GM12872 (cell line): ENCODE data around the gene DUOX1.

Experiments used
- TF ChIP-seq, protein P1 (sequence below): IDR thresholded peaks from 3 replicates; pipeline ENCODE4 v1.5.1; 2011; ENCODE audit warnings: low read depth, mild to moderate bottlenecking, low read length, moderate library complexity; ENCODE audit not compliant: insufficient read depth

DUOX1 gene

DNA sequence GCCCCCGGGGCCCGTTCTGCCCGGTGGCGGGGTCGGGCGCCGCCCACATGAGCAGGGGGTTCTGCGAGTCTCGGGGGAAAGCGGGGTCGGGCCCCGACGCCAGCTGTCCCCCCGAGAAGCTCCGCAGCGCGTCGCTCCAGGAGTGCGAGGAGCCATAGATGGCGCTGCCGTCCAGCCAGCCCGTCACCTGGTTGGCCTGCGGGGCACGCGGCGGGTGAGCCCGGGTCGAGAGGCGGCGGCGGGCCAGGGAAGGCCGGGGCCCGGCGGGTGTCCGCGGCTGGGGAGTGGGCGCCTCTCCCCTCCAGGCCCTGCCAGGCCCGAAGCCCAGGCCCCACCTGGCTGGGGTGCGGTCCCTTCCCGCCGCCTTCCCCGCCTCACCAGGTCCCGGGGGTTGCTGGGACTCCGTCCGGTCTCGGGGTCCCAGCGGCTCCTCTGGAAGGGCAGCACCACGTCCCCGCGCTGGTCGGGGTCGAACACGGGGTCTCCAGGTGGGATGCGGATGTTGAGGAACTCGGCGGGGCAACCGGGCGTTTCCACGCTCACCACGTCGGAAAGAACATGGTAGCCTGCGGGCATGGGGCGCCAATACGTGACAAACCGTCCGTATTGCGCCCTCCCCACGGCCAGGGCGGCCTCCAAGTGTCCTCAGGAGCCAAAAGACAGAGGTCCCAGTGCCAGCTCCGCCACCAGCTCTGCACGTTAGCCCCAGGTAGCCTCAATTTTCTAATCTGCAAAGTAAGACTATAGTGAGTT, 18.2 kb upstream of the DUOX1 start:
- TF ChIP-seq, protein P1, sequence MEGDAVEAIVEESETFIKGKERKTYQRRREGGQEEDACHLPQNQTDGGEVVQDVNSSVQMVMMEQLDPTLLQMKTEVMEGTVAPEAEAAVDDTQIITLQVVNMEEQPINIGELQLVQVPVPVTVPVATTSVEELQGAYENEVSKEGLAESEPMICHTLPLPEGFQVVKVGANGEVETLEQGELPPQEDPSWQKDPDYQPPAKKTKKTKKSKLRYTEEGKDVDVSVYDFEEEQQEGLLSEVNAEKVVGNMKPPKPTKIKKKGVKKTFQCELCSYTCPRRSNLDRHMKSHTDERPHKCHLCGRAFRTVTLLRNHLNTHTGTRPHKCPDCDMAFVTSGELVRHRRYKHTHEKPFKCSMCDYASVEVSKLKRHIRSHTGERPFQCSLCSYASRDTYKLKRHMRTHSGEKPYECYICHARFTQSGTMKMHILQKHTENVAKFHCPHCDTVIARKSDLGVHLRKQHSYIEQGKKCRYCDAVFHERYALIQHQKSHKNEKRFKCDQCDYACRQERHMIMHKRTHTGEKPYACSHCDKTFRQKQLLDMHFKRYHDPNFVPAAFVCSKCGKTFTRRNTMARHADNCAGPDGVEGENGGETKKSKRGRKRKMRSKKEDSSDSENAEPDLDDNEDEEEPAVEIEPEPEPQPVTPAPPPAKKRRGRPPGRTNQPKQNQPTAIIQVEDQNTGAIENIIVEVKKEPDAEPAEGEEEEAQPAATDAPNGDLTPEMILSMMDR, result no peak

DNA sequence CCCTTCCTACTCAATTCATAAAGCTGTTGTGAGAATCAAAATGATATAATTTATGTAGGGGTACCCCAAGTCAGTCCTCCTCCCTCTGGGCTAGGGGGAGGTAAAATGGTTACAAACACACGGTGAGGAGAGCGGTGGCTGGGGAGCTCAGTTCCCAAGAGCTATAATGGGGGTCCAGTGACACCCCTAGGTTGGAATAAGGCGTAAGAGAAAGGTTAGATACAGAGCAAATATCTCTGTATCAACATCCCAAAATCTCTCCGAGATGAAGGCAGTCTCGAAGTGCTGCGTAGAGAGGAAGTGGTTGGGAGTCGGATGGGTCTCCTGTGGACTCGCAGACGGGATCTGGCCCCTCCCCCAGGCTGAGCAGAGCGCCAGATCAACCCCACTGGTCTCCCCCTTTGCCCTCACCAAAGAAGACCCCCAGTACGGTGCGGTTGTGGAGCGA, 17.6 kb upstream of the DUOX1 start:
- TF ChIP-seq, protein P1, result no peak

DNA sequence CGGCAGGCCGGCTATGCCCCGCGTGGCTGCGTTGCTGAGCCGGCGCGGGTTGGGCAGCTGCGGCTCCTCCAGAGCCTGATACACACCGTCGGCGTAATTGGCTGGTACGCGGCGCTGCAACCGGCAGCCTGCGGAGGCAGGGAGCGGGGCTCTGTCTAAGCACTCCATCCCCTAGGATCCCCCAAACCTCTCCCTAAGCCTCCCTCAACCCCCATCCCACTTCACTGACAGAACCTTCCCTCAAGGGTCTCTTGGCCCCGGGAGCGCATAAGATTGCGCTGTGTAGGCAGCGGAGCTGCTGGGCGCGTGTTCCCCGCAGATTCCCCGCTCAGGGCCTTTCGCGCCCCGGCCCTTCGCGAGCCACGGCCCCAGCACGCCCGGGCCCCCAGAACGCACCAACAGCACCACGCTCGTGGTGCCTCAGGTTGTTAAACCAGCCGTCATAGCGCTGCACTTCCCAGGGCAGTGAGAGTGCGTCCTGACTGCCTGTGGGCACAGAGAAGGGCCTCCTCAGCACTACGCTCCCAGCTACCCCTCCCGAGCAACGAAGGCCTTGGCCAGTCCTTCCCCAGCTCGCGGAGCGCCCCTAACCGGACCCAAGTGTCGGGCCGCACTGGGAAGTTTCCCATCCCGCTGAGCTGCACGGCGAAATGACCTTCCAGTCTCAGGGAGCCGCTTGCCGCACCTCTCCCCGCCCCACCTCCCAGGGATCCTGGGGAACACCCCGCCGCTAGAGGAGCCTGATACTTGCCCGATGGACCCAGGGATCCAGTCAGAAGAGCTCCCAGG, 17.0 kb upstream of the DUOX1 start:
- TF ChIP-seq, protein P1, result no peak

DNA sequence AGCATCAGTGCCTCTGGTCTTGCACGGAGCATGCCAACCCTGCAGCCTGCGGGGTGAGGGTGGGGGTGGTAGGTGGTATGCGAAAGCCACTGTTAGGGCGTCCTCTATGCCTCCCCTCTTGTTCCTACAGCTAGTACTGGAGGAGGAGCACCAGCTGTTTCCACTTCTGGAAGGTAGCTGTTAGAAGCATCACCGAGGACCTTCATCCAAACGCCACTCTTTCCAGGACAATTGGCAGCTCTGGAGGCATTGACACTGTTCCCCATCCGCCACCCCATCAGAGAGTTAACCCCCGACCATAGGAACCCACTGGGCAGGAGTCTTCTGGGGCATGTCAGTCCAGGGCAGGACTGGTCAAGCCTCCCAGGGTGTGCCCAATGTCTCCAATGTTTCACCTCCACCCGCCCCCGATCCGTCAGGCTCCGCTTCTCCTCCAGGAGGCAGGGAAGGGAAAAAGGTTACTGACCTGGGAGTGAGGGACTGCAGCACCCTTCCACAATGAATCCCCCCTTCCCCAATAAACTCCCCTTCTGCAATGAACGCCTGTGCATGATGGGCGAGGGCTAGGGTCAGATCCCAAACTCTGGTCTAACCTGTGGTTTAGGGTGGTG, 16.3 kb upstream of the DUOX1 start:
- TF ChIP-seq, protein P1, result no peak

DNA sequence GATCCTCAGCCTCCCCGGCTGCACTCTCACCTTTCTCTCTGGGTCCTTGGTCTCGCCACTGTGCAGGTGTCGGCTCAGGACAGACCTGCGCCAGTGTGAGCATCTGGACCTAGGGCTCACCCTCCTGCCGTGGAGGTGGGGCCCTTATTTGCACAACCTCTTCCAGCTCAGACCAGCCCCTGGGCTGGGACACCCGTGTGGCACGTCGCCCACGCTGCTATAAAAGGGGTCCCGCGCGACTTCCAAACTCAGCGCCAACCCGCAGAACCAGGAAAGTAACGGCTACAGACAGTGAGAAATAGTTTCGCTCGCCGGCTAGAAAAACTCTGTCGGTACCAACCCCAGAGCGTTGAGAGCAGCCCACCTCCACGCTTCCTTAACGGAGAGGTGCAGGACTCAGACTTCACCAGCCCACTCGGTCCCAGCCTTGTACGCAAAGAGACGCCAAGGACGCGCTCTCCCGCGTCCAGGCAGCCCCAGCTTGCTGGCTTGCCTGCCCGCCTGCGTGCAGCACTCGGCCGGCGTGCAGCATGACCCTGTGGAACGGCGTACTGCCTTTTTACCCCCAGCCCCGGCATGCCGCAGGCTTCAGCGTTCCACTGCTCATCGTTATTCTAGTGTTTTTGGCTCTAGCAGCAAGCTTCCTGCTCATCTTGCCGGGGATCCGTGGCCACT, 15.6 kb upstream of the DUOX1 start, which contains the start of the genes DUOX2 and DUOXA2:
Gene DUOX2 (minus strand): TSS at position 97 of the 675 bp plus-strand sequence. CDS start 761 bp downstream, outside the sequence.
Gene DUOXA2 (plus strand): TSS at position 251 of the 675 bp plus-strand sequence. CDS start 280 bp downstream, at position 531.
- TF ChIP-seq, protein P1, result no peak

DNA sequence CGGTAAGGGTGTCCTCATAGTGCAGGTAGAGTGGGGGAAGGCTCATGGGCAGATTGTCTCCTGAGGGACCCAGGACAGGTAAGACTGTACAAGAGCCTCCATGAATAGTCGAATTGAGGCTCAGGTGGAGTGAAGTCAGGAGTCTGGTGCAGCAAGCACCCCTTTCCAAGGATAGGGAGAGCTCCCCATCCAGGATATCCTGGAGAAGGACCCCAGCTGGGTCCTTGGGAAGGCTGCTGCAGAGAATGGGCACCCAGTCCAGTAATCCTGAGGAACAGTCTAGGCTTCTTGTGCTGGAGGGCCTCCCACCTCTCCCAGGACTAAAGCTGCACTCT, 15.1 kb upstream of the DUOX1 start:
- TF ChIP-seq, protein P1, result no peak
